K562 (cell line): ENCODE measurements around the gene GNA14. TPM values are rescaled to one million over a fixed set of nuclear protein-coding genes. Genes with fewer than 3 reads are reported as not detected.

ENCODE experiments used
- ATAC-seq: fragments of 200-7000 bp; cut with Tn5 transposase; 3 replicates; pipeline ENCODE4 v1.9.1; 2020; ENCODE audit warnings: moderate library complexity
- BruUV-seq: library from RNA; stranded (reverse); fragments of 400-500 nt; replicated peaks from 2 replicates; lab custom pipeline; 2021; lab: Mats Ljungman, UMichigan
- CTCF ChIA-PET: fragments of 300-600 bp; formaldehyde crosslinking; extraction: SDS; loops from one replicate; lab custom pipeline; 2021; ENCODE audit warnings: low intra/inter-chr PET ratio; lab: Yijun Ruan, JAX
- POLR2A ChIA-PET: fragments of 300-600, 350-650 bp; sonication (Branson Sonifier 250); formaldehyde crosslinking; extraction: SDS; loops from one replicate; lab custom pipeline; 2021; ENCODE audit warnings: antibody characterized with exemption, inconsistent platforms; lab: Yijun Ruan, JAX
- DNase-seq, 4 experiments: peaks; one replicate each; pipeline versions ENCODE4 v3.0.0 to v3.0.0-alpha.2; 2011 to 2018; ENCODE audit warnings: low spot score in 3 of 4, mixed read lengths in 3 of 4; ENCODE audit errors: extremely low read depth in 1 of 4
- FAIRE-seq: peaks from 2 replicates; lab custom pipeline; 2011; peaks lifted over from hg19 to GRCh38; lab: Jason Lieb, UNC
- H2AFZ ChIP-seq: 2 replicates; pipeline ENCODE4 v1.6.0; 2011; ENCODE audit warnings: low read depth, low read length, control low read depth, inconsistent platforms
- H3K27ac ChIP-seq: fragments of 200-600 bp; 3 replicates; pipeline ENCODE4 v1.8.0; 2011; ENCODE audit warnings: low read depth, mild to moderate bottlenecking, control low read depth, inconsistent platforms, low read length, moderate library complexity, mixed read lengths; ENCODE audit errors: extremely low read depth
- H3K27me3 ChIP-seq, 2 experiments: fragments of 300-600 bp in 1 of 2; 2 replicates in 1 of 2; 3 replicates in 1 of 2; pipeline versions ENCODE4 v1.6.0 to v1.8.0; 2011; ENCODE audit warnings: inconsistent platforms in 2 of 2, low read length in 2 of 2, mild to moderate bottlenecking in 1 of 2, mixed read lengths in 1 of 2, moderate library complexity in 1 of 2; ENCODE audit not compliant: control insufficient read depth in 2 of 2, insufficient read depth in 2 of 2
- H3K36me3 ChIP-seq: fragments of 300-600 bp; 3 replicates; pipeline ENCODE4 v1.8.0; 2011; ENCODE audit warnings: mild to moderate bottlenecking, low read length, inconsistent platforms; ENCODE audit not compliant: control insufficient read depth, insufficient read depth
- H3K4me1 ChIP-seq, 2 experiments: fragments of 200-600 bp in 1 of 2; replicated peaks in 1 of 2; 2 replicates in 1 of 2; 3 replicates in 1 of 2; pipeline versions ENCODE4 v1.5.1 to v1.8.0; 2011; ENCODE audit warnings: inconsistent platforms in 2 of 2, low read length in 2 of 2, mild to moderate bottlenecking in 1 of 2, mixed read lengths in 1 of 2, moderate library complexity in 1 of 2; ENCODE audit not compliant: control insufficient read depth in 2 of 2, insufficient read depth in 2 of 2
- H3K4me2 ChIP-seq: 2 replicates; pipeline ENCODE4 v1.6.1; 2011; ENCODE audit warnings: low read length, control low read depth, inconsistent platforms, mixed read lengths; ENCODE audit not compliant: insufficient read depth
- H3K4me3 ChIP-seq: fragments of 200-600 bp; sonication (generic), shearing (Covaris generic); 2 replicates; pipeline ENCODE4 v1.5.1; 2016; ENCODE audit warnings: control low read depth, inconsistent platforms
- H3K79me2 ChIP-seq: fragments of 200-600 bp; 3 replicates; pipeline ENCODE4 v1.8.0; 2011; ENCODE audit warnings: low read length, inconsistent platforms; ENCODE audit not compliant: control insufficient read depth, insufficient read depth
- H3K9ac ChIP-seq, 2 experiments: 2 replicates each; pipeline versions ENCODE4 v1.6.0 to v1.6.1; 2011; ENCODE audit warnings: low read depth in 2 of 2, low read length in 2 of 2, control low read depth in 1 of 2, inconsistent platforms in 1 of 2, mild to moderate bottlenecking in 1 of 2, mixed read lengths in 1 of 2; ENCODE audit not compliant: insufficient read depth in 1 of 2
- H3K9me1 ChIP-seq: one replicate; pipeline ENCODE4 v1.6.0; 2011; ENCODE audit warnings: inconsistent platforms, mild to moderate bottlenecking, low read length, moderate library complexity; ENCODE audit not compliant: control insufficient read depth, insufficient read depth
- H3K9me3 ChIP-seq: replicated peaks from 2 replicates; pipeline ENCODE4 v1.5.1; 2011; ENCODE audit warnings: low read depth, low read length, inconsistent platforms; ENCODE audit not compliant: control insufficient read depth, insufficient read depth
- H4K20me1 ChIP-seq: replicated peaks from 2 replicates; pipeline ENCODE4 v1.6.1; 2011; ENCODE audit warnings: low read length, inconsistent platforms, mixed read lengths; ENCODE audit not compliant: control insufficient read depth, insufficient read depth
- CHAMP1 ChIP-seq: fragments of 450-650 bp; IDR thresholded peaks from 2 replicates; pipeline ENCODE4 v1.6.1; 2016; ENCODE audit warnings: mild to moderate bottlenecking
- DIDO1 ChIP-seq: fragments of 450-650 bp; IDR thresholded peaks from 2 replicates; pipeline ENCODE4 v1.6.1; 2016; ENCODE audit warnings: low read depth, missing biosample characterization, missing genetic modification characterization
- E2F1 ChIP-seq: sonication (generic); formaldehyde crosslinking; IDR thresholded peaks from 2 replicates; pipeline ENCODE4 v1.8.1; 2023; ENCODE audit warnings: mild to moderate bottlenecking, missing genetic modification reagents, moderate library complexity
- ILF3 ChIP-seq: fragments of 450-650 bp; IDR thresholded peaks from 2 replicates; pipeline ENCODE4 v1.6.1; 2018; ENCODE audit warnings: antibody characterized with exemption, mild to moderate bottlenecking, moderate library complexity, borderline replicate concordance
- PHB2 ChIP-seq: fragments of 450-650 bp; IDR thresholded peaks from 2 replicates; pipeline ENCODE4 v1.6.1; 2017; ENCODE audit warnings: low read depth
- RBM22 ChIP-seq: fragments of 200-400 bp; formaldehyde crosslinking; IDR thresholded peaks from 2 replicates; pipeline ENCODE4 v1.6.1; 2018; ENCODE audit warnings: low read length, low read depth; ENCODE audit not compliant: poor library complexity, severe bottlenecking
- TEAD2 ChIP-seq: fragments of 450-650 bp; IDR thresholded peaks from 2 replicates; pipeline ENCODE4 v1.6.1; 2016; ENCODE audit warnings: missing genetic modification characterization, control low read depth, missing compliant biosample characterization
- ZBTB12 ChIP-seq: fragments of 250-450 bp; sonication (Bioruptor Pico); IDR thresholded peaks from 2 replicates; pipeline ENCODE4 v1.4.0; 2020
- ZNF23 ChIP-seq: fragments of 250-450 bp; sonication (Bioruptor Pico); IDR thresholded peaks from 2 replicates; pipeline ENCODE4 v1.4.0; 2020; ENCODE audit warnings: mild to moderate bottlenecking
- ZNF277 ChIP-seq: fragments of 250-450 bp; sonication (Bioruptor Pico); IDR thresholded peaks from 2 replicates; pipeline ENCODE4 v1.8.0; 2022; ENCODE audit warnings: inconsistent platforms, mild to moderate bottlenecking, moderate library complexity, borderline replicate concordance
- ZNF589 ChIP-seq: fragments of 200-800 bp; sonication (Bioruptor generic); IDR thresholded peaks from 2 replicates; pipeline ENCODE4 v1.6.1; 2016; ENCODE audit warnings: low read depth, missing genetic modification characterization, missing compliant biosample characterization
- ZNF740 ChIP-seq, 3 experiments: fragments of 200-800 bp in 1 of 3; sonication (Bioruptor generic) in 1 of 3; sonication (generic) in 1 of 3; formaldehyde crosslinking in 1 of 3; IDR thresholded peaks; 2 replicates each; pipeline versions ENCODE4 v1.6.1 to v1.8.0; 2016 to 2022; ENCODE audit warnings: mild to moderate bottlenecking in 2 of 3, missing compliant biosample characterization in 2 of 3, missing genetic modification characterization in 2 of 3, missing genetic modification reagents in 1 of 3
- ZNF830 ChIP-seq: fragments of 250-450 bp; sonication (Bioruptor Pico); IDR thresholded peaks from 2 replicates; pipeline ENCODE4 v1.5.0; 2021; ENCODE audit warnings: mild to moderate bottlenecking
- WGBS: fragments of 100-300 bp; shearing (Covaris generic); methylation state at CpG from one replicate; pipeline ENCODE4 v1.1.6; 2016; ENCODE audit warnings: low coverage, mixed read lengths; ENCODE audit not compliant: insufficient coverage; ENCODE audit errors: missing lambda C conversion rate; 5-methylcytosine and 5-hydroxymethylcytosine counted together
- in situ Hi-C: fragments of 300-500 bp; cut with MboI; formaldehyde crosslinking; loops from 4 replicates; pipeline ENCODE4 v1.15.0; 2018; ENCODE audit warnings: inconsistent platforms, mixed read lengths
- intact Hi-C: fragments of 100-400 bp; cut with micrococcal nuclease; formaldehyde crosslinking; loops from 2 replicates; pipeline ENCODE4 v1.14.2; 2022
- polyA plus RNA-seq, 8 experiments: library from polyadenylated mRNA; depleted of rRNA in 4 of 8; stranded (reverse) in 5 of 8; unstranded in 3 of 8; fragments of >200 nt; fragmentation: Nextera tagmentation in 2 of 8; fragmentation: Illumina TruSeq in 1 of 8; extraction: Ambion mirVana in 2 of 8; extraction: Trizol in 1 of 8; gene quantifications; 2 replicates each; pipeline versions ENCODE4 v1.2.1 to v1.2.3, GENCODE V29; 2011 to 2014; ENCODE audit warnings: inconsistent platforms in 1 of 8, missing spikeins in 1 of 8
- total RNA-seq, 7 experiments: library from RNA; depleted of rRNA in 6 of 7; stranded (reverse); fragments of >200 nt in 6 of 7; fragmentation: Illumina TruSeq in 2 of 7; extraction: Trizol in 2 of 7; gene quantifications; 2 replicates each; pipeline versions ENCODE4 v1.2.1 to v1.2.3, GENCODE V29; 2011 to 2021; ENCODE audit warnings: low replicate concordance in 1 of 7

The GNA14 gene
- total and polyA plus RNA-seq, 9 of the 15 experiments (the other 6 are each of a cell fraction or from before 2014, with no cell fraction given) = 0.03 to 0.11 (median 0.03) TPM; not detected in 6

- DNase-seq = no peak
- Histone ChIP-seq H3K9ac (no peak overlapping the region), H3K9me3 (no peaks in the 10 kb centered on the region), H3K4me2 (no peak overlapping the region), H4K20me1 (no peaks in the 10 kb centered on the region), H3K79me2 (no peaks in the 10 kb centered on the region), H3K27me3 (no peaks in the 10 kb centered on the region), H3K4me3 (no peak overlapping the region), H3K27ac (no peak overlapping the region), H2AFZ (no peak overlapping the region), H3K9me1 (no peaks in the 10 kb centered on the region), H3K4me1 (peaks cover 0 to 6% of the 10 kb centered on the region in 2 experiments; a peak in 2 of 5 replicates), H3K36me3 (no peaks in the 10 kb centered on the region)
- 33% methylated on average over 11 of the region's 12 CpGs for WGBS
- no TSS peak for BruUV-seq
- ChIA-PET POLR2A (no interaction called here), CTCF (no interaction called here)
- in situ Hi-C loops (no loop called here), intact Hi-C loops (no loop called here)
- TF ChIP-seq ZNF589 (CRISPR knock-in tag) (no peak), ZNF23 (no peak), DIDO1 (tag) (no peak), ZNF830 (CRISPR knock-in tag) (no peak), PHB2 (no peak), ZNF740 (CRISPR knock-in tag; IDR thresholded peaks at IDR 0.05) (no peak), ZNF740 (tag; IDR thresholded peaks at IDR 0.05) (no peak), ZBTB12 (no peak), CHAMP1 (no peak), ILF3 (no peak), ZNF277 (no peak), RBM22 (no peak), E2F1 (CRISPR knock-in tag) (no peak), TEAD2 (tag) (no peak)
- no peak for ATAC-seq
- FAIRE-seq = no peak
These were observed 61.5 kb downstream of the GNA14 start for GRCh38 chr9:77586591-77586990.
